Liver (tissue), 9 donors: Measurements from ENCODE around the gene NDC1. TPM values are rescaled to one million over a fixed set of nuclear protein-coding genes. Genes with fewer than 3 reads are reported as not detected.

ENCODE experiments used
- DNase-seq: peaks from one replicate; pipeline ENCODE4 v3.0.0-alpha.2; 2017; ENCODE audit warnings: low spot score
- H3K27ac ChIP-seq, 2 donors: one replicate each; pipeline ENCODE4 v1.7.0; 2013; ENCODE audit warnings: inconsistent platforms in 2 of 2, low read length in 2 of 2, control low read depth in 1 of 2, low read depth in 1 of 2, mild to moderate bottlenecking in 1 of 2
- H3K27me3 ChIP-seq, 4 donors: one replicate each; pipeline versions ENCODE4 v1.6.1 to v1.7.0; 2013; ENCODE audit warnings: low read length in 3 of 4, inconsistent platforms in 1 of 4, mild to moderate bottlenecking in 1 of 4, moderate library complexity in 1 of 4; ENCODE audit not compliant: control insufficient read depth in 4 of 4, insufficient read depth in 4 of 4
- H3K36me3 ChIP-seq, 4 donors: one replicate each; pipeline versions ENCODE4 v1.6.1 to v1.7.0; 2013; ENCODE audit warnings: low read length in 3 of 4, mild to moderate bottlenecking in 3 of 4, low read depth in 1 of 4, moderate library complexity in 1 of 4; ENCODE audit not compliant: control insufficient read depth in 4 of 4, insufficient read depth in 3 of 4
- H3K4me1 ChIP-seq, 4 donors: one replicate each; pipeline versions ENCODE4 v1.6.1 to v1.7.0; 2013; ENCODE audit warnings: low read length in 3 of 4, mild to moderate bottlenecking in 3 of 4, moderate library complexity in 1 of 4; ENCODE audit not compliant: control insufficient read depth in 4 of 4, insufficient read depth in 4 of 4
- H3K4me3 ChIP-seq, 3 donors: one replicate each; pipeline versions ENCODE4 v1.6.1 to v1.7.0; 2013; ENCODE audit warnings: low read length in 3 of 3, control low read depth in 1 of 3, low read depth in 1 of 3, mild to moderate bottlenecking in 1 of 3
- H3K9ac ChIP-seq, 2 donors: one replicate each; pipeline ENCODE4 v1.7.0; 2013; ENCODE audit warnings: low read length in 2 of 2, mild to moderate bottlenecking in 2 of 2, moderate library complexity in 2 of 2, control low read depth in 1 of 2, low read depth in 1 of 2
- H3K9me3 ChIP-seq, 4 donors: one replicate each; pipeline versions ENCODE4 v1.6.1 to v1.7.0; 2013; ENCODE audit warnings: low read length in 3 of 4; ENCODE audit not compliant: control insufficient read depth in 4 of 4
- ATF3 ChIP-seq: IDR thresholded peaks from 2 replicates; pipeline ENCODE4 v1.6.1; 2016; ENCODE audit warnings: antibody characterized with exemption
- EGR1 ChIP-seq, 2 donors: IDR thresholded peaks; 2 replicates each; pipeline ENCODE4 v1.6.1; 2016 to 2018; ENCODE audit warnings: antibody characterized with exemption in 2 of 2, low read depth in 2 of 2
- FOXA1 ChIP-seq: IDR thresholded peaks from 2 replicates; pipeline ENCODE4 v1.6.1; 2016; ENCODE audit warnings: antibody characterized with exemption
- FOXA2 ChIP-seq: IDR thresholded peaks from 2 replicates; pipeline ENCODE4 v1.6.1; 2016; ENCODE audit warnings: antibody characterized with exemption
- GABPA ChIP-seq, 2 donors: IDR thresholded peaks in 1 of 2; conservative IDR thresholded peaks in 1 of 2; 2 replicates each; pipeline ENCODE4 v1.6.1; 2016; ENCODE audit warnings: antibody characterized with exemption in 2 of 2, mild to moderate bottlenecking in 1 of 2, moderate library complexity in 1 of 2
- HNF4A ChIP-seq, 2 donors: conservative IDR thresholded peaks; 2 replicates each; pipeline ENCODE4 v1.6.1; 2016; ENCODE audit warnings: antibody characterized with exemption in 2 of 2, mild to moderate bottlenecking in 2 of 2
- HNF4G ChIP-seq: IDR thresholded peaks from 2 replicates; pipeline ENCODE4 v1.6.1; 2016; ENCODE audit warnings: antibody characterized with exemption
- JUND ChIP-seq, 2 donors: IDR thresholded peaks; 2 replicates each; pipeline ENCODE4 v1.6.1; 2016; ENCODE audit warnings: antibody characterized with exemption in 2 of 2
- MAX ChIP-seq: IDR thresholded peaks from 2 replicates; pipeline ENCODE4 v1.6.1; 2016; ENCODE audit warnings: antibody characterized with exemption
- NR2F2 ChIP-seq: IDR thresholded peaks from 2 replicates; pipeline ENCODE4 v1.6.1; 2016; ENCODE audit warnings: antibody characterized with exemption
- RAD21 ChIP-seq, 2 donors: IDR thresholded peaks; 2 replicates each; pipeline ENCODE4 v1.6.1; 2016; ENCODE audit warnings: antibody characterized with exemption in 2 of 2, mild to moderate bottlenecking in 2 of 2
- RXRA ChIP-seq, 2 donors: IDR thresholded peaks; 2 replicates each; pipeline ENCODE4 v1.6.1; 2017 to 2018; ENCODE audit warnings: antibody characterized with exemption in 2 of 2, mild to moderate bottlenecking in 1 of 2
- SP1 ChIP-seq: IDR thresholded peaks from 2 replicates; pipeline ENCODE4 v1.6.1; 2018; ENCODE audit warnings: antibody characterized with exemption, mild to moderate bottlenecking
- TAF1 ChIP-seq: conservative IDR thresholded peaks from 2 replicates; pipeline ENCODE4 v1.6.1; 2016; ENCODE audit warnings: antibody characterized with exemption, mild to moderate bottlenecking
- YY1 ChIP-seq: IDR thresholded peaks from 2 replicates; pipeline ENCODE4 v1.6.1; 2016; ENCODE audit warnings: antibody characterized with exemption, mild to moderate bottlenecking
- ZBTB33 ChIP-seq: IDR thresholded peaks from 2 replicates; pipeline ENCODE4 v1.6.1; 2016; ENCODE audit warnings: antibody characterized with exemption
- WGBS: extraction: QIAGEN DNeasy Blood & Tissue Kit; methylation state at CpG from one replicate; pipeline ENCODE4 v1.1.7; 2013; 5-methylcytosine and 5-hydroxymethylcytosine counted together
- polyA plus RNA-seq, 2 donors: library from polyadenylated mRNA; stranded (reverse) in 1 of 2; unstranded in 1 of 2; fragments of 200-250 nt in 1 of 2; fragments of >200 nt in 1 of 2; fragmentation: Nextera tagmentation in 1 of 2; extraction: Ambion mirVana in 1 of 2; gene quantifications; one replicate each; pipeline versions ENCODE4 v1.2.1 to v1.2.3, GENCODE V29; 2013 to 2015
- total RNA-seq, 2 donors: library from RNA; depleted of rRNA; stranded (reverse); fragments of >200 nt; gene quantifications; one replicate each; pipeline ENCODE4 v1.2.3, GENCODE V29; 2014
- TF ChIP-seq, protein P1 (sequence below): fragments of 150-350 bp; IDR thresholded peaks from 2 replicates; pipeline ENCODE4 v1.5.1; 2017; ENCODE audit warnings: improper control_type of control experiment, low read depth, low read length; ENCODE audit not compliant: missing input control
- TF ChIP-seq, protein P2 (sequence below): IDR thresholded peaks from 2 replicates; pipeline ENCODE4 v1.6.1; 2016; ENCODE audit warnings: antibody characterized with exemption, mild to moderate bottlenecking
- donor health status: healthy.
- donor health status: healthy.
- donor health status: healthy.
- donor health status: healthy.
- donor health status: healthy.

NDC1 gene
- total RNA-seq (10 to 100 TPM in 1 of 2 donors, 1 to 10 TPM in 1; 7.0 to 17.9 TPM), polyA plus RNA-seq (1 to 10 TPM; 2.2 to 4.6 TPM)

GRCh38 chr1:53837924-53838653, at the start of gene NDC1:
Gene NDC1 (minus strand): TSS chr1:53838296. CDS start chr1:53838261, 35 bp downstream.
- peak within 1 kb of the TSS; percentile 96 to 100 for H3K27ac ChIP-seq
- TF ChIP-seq HNF4G (peak; percentile 80), JUND (IDR thresholded peaks at IDR 0.05) (peak in 1 of 2 donors; percentile 53), TAF1 (peak; percentile 46), ATF3 (no peak), EGR1 (IDR thresholded peaks at IDR 0.05; ENCODE audit: low read depth in 2 of 2) (no peak), FOXA1 (peak; percentile 36), RAD21 (IDR thresholded peaks at IDR 0.05) (peak; percentile 13 to 29), GABPA (IDR thresholded peaks at IDR 0.05 in 1 of 2, conservative IDR thresholded peaks at IDR 0.05 in 1 of 2) (peak; percentile 37 to 92), HNF4A (conservative IDR thresholded peaks at IDR 0.05) (peak; percentile 93 to 98), FOXA2 (no peak), ZBTB33 (peak; percentile 90), SP1 (peak; percentile 92), MAX (peak; percentile 95), YY1 (peak; percentile 85), NR2F2 (peak; percentile 44), RXRA (IDR thresholded peaks at IDR 0.05) (peak; percentile 72 to 78)
- TF ChIP-seq, protein P1, sequence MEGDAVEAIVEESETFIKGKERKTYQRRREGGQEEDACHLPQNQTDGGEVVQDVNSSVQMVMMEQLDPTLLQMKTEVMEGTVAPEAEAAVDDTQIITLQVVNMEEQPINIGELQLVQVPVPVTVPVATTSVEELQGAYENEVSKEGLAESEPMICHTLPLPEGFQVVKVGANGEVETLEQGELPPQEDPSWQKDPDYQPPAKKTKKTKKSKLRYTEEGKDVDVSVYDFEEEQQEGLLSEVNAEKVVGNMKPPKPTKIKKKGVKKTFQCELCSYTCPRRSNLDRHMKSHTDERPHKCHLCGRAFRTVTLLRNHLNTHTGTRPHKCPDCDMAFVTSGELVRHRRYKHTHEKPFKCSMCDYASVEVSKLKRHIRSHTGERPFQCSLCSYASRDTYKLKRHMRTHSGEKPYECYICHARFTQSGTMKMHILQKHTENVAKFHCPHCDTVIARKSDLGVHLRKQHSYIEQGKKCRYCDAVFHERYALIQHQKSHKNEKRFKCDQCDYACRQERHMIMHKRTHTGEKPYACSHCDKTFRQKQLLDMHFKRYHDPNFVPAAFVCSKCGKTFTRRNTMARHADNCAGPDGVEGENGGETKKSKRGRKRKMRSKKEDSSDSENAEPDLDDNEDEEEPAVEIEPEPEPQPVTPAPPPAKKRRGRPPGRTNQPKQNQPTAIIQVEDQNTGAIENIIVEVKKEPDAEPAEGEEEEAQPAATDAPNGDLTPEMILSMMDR: peak; percentile 8
- TF ChIP-seq, protein P2, sequence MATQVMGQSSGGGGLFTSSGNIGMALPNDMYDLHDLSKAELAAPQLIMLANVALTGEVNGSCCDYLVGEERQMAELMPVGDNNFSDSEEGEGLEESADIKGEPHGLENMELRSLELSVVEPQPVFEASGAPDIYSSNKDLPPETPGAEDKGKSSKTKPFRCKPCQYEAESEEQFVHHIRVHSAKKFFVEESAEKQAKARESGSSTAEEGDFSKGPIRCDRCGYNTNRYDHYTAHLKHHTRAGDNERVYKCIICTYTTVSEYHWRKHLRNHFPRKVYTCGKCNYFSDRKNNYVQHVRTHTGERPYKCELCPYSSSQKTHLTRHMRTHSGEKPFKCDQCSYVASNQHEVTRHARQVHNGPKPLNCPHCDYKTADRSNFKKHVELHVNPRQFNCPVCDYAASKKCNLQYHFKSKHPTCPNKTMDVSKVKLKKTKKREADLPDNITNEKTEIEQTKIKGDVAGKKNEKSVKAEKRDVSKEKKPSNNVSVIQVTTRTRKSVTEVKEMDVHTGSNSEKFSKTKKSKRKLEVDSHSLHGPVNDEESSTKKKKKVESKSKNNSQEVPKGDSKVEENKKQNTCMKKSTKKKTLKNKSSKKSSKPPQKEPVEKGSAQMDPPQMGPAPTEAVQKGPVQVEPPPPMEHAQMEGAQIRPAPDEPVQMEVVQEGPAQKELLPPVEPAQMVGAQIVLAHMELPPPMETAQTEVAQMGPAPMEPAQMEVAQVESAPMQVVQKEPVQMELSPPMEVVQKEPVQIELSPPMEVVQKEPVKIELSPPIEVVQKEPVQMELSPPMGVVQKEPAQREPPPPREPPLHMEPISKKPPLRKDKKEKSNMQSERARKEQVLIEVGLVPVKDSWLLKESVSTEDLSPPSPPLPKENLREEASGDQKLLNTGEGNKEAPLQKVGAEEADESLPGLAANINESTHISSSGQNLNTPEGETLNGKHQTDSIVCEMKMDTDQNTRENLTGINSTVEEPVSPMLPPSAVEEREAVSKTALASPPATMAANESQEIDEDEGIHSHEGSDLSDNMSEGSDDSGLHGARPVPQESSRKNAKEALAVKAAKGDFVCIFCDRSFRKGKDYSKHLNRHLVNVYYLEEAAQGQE: peak; percentile 70
- H3K36me3 ChIP-seq: peaks cover 0 to 1% (median 0%) of the 10 kb centered on the region in 4 donors
- peak within 1 kb of the TSS; percentile 78 to 83 for H3K9ac ChIP-seq
- H3K27me3 ChIP-seq: no peaks in the 10 kb centered on the region
- peak within 1 kb of the TSS; percentile 75 to 91 (median 82) for H3K4me3 ChIP-seq
- H3K4me1 ChIP-seq: peaks cover 0 to 15% (median 4%) of the 10 kb centered on the region in 4 donors
- H3K9me3 ChIP-seq: peaks cover 0 to 2% (median under 1%) of the 10 kb centered on the region in 4 donors
- WGBS: under 1% methylated on average over 59 of the region's 59 CpGs
- DNase-seq: peak; percentile 88
